HuH-7.5 (cell line): ENCODE results near the gene CNTF.

Experiments used
- DNase-seq: peaks from one replicate; pipeline ENCODE4 v3.0.0; 2011; ENCODE audit warnings: low spot score

Gene CNTF

DNA sequence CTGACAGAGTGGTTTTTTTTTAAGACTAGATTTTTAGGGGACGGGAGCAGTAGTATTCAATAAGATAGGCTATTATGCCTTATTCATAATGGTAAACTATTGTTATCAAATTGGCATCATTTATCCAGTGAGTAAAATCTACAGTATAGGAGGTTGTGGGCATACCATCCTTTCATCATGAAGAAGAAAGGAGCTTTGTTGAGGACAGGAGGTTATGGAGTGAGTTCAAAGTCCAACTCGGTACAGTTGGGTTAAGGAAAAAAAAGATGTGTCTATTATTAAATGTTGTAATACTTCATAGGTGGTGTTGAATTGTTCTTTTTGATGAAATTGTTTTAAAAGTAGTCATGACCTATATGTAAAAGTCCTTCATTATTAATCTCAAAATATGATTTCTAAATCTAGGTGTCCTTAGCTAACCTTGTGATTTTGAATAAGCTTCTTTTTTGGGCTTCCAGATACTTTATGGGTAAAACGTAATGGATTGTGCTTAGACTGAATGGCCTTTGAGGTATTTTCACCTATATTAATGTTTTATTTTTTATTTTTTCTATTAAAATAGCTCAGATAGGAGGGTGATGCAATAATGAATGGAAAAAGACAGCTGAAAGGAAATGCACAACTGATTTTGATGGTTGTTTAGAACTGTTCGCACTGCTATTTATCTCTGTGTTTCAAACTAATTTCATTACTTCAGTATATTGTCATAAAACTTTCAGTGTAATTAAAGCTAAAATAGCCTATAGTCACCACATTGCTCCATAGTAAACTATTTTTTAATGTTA is 15.3 kb upstream of the CNTF start:
- no peak for DNase-seq

DNA sequence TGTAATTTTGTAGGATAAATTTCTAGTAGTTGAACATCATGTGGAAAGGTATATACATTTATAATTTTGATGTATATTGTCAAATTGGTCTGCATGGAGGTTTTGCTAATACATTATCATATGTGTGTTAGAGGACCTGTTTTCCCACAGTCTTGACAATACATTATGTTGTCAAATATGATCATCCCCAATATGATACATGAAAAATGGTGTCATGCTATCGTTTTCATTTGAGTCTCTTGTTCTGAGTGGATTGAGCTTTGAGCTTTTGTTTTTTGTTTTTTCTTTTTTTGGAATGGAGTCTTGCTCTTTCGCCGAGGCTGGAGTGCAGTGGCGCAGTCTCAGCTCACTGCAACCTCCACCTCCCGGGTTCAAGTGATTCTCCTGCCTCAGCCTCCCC is 14.1 kb upstream of the CNTF start:
- DNase-seq, result no peak

DNA sequence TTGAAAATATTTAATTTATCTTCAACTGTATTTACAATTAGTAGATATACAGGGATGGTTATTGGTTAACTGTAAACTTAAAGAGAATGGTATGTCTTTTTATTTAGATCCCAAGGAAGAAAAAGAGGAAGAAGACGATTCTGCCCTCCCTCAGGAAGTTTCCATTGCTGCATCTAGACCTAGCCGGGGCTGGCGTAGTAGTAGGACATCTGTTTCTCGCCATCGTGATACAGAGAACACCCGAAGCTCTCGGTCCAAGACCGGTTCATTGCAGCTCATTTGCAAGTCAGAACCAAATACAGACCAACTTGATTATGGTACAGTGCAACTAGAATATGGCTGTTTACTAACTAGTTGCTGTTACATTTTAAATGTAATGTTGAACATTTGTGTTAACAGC is 12.7 kb upstream of the CNTF start:
- DNase-seq, result no peak

DNA sequence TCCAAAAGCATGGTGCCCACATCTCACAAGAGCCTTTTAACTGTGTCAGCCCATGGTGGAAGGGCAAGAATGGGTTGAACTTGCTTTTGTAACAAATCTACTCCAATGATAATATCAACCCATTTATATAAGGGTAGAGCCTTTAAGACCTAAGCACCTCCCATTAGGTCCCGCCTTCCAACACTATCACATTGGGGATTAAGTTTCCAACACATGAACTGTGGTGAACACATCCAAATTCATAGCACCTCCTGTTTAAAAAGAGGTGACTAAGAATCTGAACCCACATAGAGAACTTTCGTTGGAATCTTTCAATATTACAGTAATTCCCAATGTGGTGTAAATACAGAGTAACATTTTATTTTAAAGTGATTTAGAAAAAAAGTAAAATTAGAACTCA is 9.2 kb upstream of the CNTF start:
- DNase-seq, result no peak

GRCh38 chr11:58615559-58615958 is 6.9 kb upstream of the CNTF start:
- no peak for DNase-seq

GRCh38 chr11:58616594-58616993 is 5.9 kb upstream of the CNTF start:
- no peak for DNase-seq

DNA sequence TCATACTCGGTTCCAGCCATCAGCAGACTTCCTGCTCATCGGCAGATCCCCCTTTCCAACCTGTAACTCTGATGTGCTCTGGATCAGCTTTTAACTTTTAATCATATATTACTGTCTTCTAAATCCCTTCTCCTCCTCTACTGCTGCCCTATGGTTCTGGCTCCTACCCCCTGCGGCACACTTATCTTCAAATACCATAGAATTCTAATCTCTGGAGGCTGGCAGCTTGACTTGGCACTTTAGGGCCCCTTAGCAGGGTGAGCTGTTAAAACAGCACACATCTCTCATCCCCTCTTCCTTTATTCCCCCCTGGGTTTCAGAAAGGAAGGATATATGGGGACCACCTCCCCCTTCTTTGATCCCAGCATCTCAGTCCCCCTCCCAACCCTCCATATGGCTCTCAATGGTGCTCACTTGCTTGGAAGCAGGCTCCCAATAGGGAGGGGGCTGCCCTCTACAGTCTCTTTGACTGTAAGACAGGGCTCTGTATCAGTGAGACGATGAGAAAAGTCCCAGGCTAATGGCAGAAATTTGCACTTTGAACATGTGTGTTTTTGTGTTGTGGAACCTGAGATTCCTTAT is 4.4 kb upstream of the CNTF start:
- DNase-seq, result no peak

DNA sequence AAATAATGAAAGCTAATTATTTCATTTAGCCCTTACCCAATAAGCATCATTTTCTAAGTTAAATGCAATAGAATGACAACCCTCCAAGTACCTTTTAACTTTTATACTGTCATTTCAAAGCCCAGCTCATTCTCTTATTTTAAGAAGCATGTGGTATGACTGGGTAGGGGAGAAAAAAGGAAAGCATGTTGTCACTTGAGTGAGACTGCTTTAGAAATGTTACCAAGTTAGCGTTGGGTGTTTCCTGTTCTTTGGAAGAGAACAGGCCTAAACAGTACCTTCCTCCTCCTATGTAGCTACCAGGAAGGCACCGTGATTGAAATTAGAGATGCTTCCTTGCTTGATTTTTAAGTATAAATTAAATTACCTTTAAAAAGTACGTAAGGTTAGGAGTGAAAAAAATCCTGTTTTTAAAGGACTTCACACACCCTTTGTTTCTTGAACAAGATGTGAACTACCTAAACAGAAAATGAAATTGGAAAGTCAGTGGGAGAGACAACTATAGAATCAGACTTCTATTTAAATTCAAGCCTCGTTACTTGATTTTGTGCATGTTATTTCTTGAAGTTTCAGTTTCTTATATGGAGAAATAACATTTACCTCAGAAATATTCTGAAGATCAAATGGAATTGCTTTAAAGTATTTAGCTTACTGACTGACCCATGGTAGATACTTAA is 741 bp upstream of the CNTF start:
- no peak for DNase-seq

DNA sequence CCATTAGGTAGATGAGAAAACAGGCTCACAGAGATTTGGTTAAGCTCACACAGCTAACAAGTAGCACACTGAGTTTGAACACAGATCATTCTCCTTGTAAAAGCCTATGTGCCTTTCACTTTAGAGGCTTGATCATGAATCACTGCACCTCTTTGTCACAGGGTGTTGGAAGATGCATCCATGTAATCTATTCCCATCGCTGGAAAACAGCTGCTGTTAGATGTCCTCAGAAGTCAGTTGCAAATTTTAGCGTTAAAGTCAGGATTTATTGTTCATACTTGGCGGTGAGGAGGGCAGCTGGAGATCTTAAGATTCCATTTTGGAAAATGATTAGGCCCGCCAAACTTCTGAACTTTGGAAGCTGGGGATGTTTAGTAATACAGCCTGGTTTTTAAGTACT is 2.6 kb downstream of the CNTF start:
- DNase-seq, result no peak

GRCh38 chr11:58625826-58626460 is 3.5 kb downstream of the CNTF start:
- DNase-seq, result no peak

DNA sequence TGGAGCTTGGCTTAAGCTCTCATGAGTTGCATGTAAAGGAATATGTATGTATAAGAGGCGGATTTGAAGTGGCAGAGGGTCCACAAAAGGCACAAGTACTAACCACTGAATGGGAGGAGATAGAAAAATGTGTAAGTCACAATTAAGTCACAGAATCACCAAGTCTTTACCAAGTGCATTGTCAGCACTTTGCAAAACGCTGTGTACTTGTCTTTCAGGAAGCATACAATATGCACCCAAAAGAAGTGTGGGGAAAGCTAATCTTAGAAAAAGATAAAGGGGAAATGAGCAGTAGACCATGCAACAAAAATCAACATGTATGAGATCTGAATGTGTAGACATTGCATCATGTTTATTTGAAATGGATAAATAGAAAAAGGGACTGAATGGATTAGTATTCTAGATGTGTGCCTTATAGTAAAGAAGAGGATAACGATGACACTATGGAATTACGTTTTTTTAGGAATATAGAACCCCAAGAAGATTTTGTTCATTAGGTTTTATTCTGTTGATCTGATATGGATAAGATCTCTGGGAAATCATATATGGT is 4.5 kb downstream of the CNTF start:
- DNase-seq, result no peak

DNA sequence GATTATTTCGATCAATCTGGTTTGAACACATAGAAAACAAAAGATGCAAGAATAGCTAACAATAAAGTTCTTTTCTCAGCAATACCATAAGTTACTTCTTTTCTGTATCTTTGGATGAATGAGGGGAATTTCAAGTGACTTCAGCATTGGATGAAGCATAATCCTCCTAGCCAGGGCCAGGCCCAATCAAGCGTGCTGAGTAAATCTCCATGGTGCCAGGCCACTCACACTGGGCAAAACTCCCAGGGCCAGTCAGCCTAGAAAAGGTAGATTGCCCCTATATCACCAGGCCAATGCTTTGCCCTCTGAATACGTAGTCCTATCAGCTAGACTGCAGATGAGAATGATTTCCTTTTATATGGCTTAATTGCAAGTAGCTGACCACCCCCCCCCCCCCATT is 6.0 kb downstream of the CNTF start:
- no peak for DNase-seq

GRCh38 chr11:58629857-58630256 is 7.4 kb downstream of the CNTF start:
- DNase-seq, result no peak

GRCh38 chr11:58631378-58631777 is 8.9 kb downstream of the CNTF start:
- no peak for DNase-seq

GRCh38 chr11:58632510-58632909 is 10.0 kb downstream of the CNTF start:
- DNase-seq, result no peak

GRCh38 chr11:58636587-58636986 is 14.1 kb downstream of the CNTF start:
- no peak for DNase-seq

DNA sequence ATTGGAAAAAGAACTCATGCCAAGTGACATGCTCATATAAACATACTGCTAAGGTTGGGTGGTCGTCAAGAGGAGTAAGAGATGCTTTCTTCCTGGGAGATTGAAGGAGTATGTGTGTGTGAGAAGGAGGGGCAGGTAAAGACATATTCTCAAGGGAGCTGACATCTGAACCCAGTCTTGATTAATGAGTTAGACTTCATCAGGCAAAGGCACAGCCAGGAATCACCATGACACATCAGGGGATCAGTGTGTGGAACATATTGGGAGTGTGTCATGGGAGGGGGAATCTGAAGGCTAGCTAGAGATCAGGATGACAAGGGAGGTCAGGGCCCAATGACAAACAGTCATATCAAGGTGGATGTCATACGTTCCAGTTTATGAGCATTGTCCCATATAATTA is 14.9 kb downstream of the CNTF start:
- DNase-seq, result no peak

GRCh38 chr11:58639103-58639502 is 16.6 kb downstream of the CNTF start:
- no peak for DNase-seq

DNA sequence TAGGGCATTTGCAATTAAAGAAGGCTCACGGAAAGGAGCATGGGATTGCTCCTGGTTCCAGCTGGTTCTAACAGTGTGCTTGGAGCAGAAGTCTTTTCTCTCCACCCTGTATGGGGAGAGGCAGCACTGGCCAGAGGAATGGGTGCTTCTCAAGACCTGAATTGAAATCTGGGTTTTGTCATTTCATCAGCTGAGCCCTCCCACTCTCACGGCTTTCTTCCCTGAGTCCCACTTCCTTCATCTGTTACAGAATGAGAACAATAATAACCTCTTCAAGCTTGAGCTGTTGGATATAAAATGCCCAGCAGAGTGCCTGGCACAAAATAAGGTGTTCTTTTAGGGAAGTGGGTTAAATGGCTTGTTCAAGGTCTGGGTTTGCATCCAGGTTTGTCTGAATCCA is 17.2 kb downstream of the CNTF start:
- no peak for DNase-seq

DNA sequence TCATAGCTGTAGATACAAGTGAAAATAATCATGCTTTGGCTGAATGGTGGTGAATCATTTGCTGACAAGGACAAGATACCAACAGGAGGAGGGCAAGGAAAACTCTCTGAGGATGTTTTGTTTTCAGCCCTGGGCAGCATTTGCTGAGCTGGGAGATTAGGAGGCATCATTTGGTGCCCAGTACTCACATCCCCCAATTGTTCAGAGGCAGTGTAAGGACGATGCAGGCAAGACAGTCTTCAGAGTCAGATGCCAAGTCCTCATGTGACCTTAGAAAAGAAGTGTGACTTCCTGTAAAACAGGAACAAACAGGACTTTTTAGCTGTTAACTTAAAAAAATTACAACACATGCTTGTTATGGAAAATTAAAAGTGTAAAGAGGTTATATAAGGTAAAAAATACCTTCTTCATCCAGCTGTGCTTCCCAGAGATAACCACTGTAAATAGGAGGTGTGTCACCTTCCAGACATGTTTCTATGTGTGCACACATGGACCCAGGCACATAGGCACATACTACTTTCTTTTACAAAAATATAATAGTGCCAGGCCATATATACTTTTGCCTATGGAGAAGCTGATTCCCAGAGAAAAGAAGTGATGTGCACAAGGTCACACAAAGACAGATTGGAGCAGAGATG is 18.0 kb downstream of the CNTF start:
- DNase-seq, result no peak

DNA sequence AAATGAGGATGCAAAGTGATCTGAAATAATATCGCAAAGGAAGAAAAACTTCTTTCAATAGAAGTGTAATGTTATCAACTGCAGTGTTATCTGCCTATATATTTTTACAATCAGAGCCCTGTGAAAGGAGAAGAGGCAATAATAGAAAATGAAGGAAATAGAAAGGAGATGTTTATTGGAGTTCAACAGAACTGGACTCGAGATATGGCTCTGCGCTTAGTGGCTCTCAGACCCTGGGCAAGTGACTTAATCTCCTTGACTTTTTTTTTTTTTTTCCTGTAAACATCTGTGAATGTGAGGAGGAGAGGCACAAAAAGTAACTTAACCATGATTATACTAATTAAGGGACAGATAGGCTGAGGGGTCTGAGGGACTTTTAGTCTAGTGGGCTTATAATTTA is 18.9 kb downstream of the CNTF start:
- DNase-seq, result no peak
